Colonic mucosa (tissue), 4 donors: ENCODE results near the gene MTHFR. TPM values are rescaled to one million over a fixed set of nuclear protein-coding genes. Genes with fewer than 3 reads are reported as not detected.

Experiments
- DNase-seq: peaks from one replicate; pipeline ENCODE4 v3.0.0-alpha.2; 2020
- H3K27ac ChIP-seq: fragments of 200-600 bp; one replicate; pipeline ENCODE4 v1.8.0; 2021
- H3K27me3 ChIP-seq: fragments of 200-600 bp; one replicate; pipeline ENCODE4 v1.8.0; 2021
- H3K36me3 ChIP-seq: fragments of 200-600 bp; one replicate; pipeline ENCODE4 v1.8.0; 2021
- H3K4me1 ChIP-seq: fragments of 200-600 bp; one replicate; pipeline ENCODE4 v1.8.0; 2021; ENCODE audit warnings: mild to moderate bottlenecking
- H3K4me3 ChIP-seq: fragments of 200-600 bp; one replicate; pipeline ENCODE4 v1.8.0; 2021
- H3K9ac ChIP-seq, 2 donors: one replicate each; pipeline ENCODE4 v1.7.0; 2013; ENCODE audit warnings: control low read depth in 2 of 2, low read depth in 2 of 2, low read length in 2 of 2
- H3K9me3 ChIP-seq: fragments of 200-600 bp; one replicate; pipeline ENCODE4 v1.8.0; 2021
- CTCF ChIP-seq: fragments of 200-600 bp; IDR thresholded peaks from one replicate; pipeline ENCODE4 v1.8.0; 2022; ENCODE audit warnings: antibody characterized with exemption, mild to moderate bottlenecking
- intact Hi-C: fragments of 100-400 bp; cut with DNase I; formaldehyde crosslinking; loops from one replicate; pipeline ENCODE4 v1.14.1; 2022
- total RNA-seq, 2 donors: library from RNA; stranded (reverse); fragmentation: NEBNext Ultra II Directional in 1 of 2; extraction: Animal tissue kit (Norgen Biotek cat#: 25700) in 1 of 2; gene quantifications; one replicate each; pipeline ENCODE4 v1.2.1, GENCODE V29; 2021
- donor health status: healthy.
- donor health status: DM: no; HTN: no; CAD: no.
- donor health status: DM: no; HTN: no; CAD: no.

Gene MTHFR
- total RNA-seq, 2 donors from 2014 or later, result 23.8 to 30.4 TPM

GRCh38 chr1:11740258-11741192 is 65.2 kb downstream of the MTHFR start:
- intact Hi-C loops, result no loop called here
- no peak for TF ChIP-seq CTCF
- Histone ChIP-seq H3K27ac (no peak overlapping the region), H3K27me3 (no peaks in the 10 kb centered on the region), H3K36me3 (no peaks in the 10 kb centered on the region), H3K9ac (no peak overlapping the region), H3K4me1 (no peaks in the 10 kb centered on the region), H3K9me3 (no peaks in the 10 kb centered on the region), H3K4me3 (no peak overlapping the region)
- no peak for DNase-seq

GRCh38 chr1:11738783-11739182 is 67.0 kb downstream of the MTHFR start:
- Histone ChIP-seq H3K27me3 (no peaks in the 10 kb centered on the region), H3K9me3 (no peaks in the 10 kb centered on the region), H3K4me3 (no peak overlapping the region), H3K9ac (no peak overlapping the region), H3K36me3 (no peaks in the 10 kb centered on the region), H3K4me1 (no peaks in the 10 kb centered on the region), H3K27ac (no peak overlapping the region)
- DNase-seq, result no peak
- TF ChIP-seq CTCF, result no peak
- intact Hi-C loops, result no loop called here

- H3K36me3 ChIP-seq, result no peaks in the 10 kb centered on the region
- H3K4me3 ChIP-seq, result no peak overlapping the region
- no peaks in the 10 kb centered on the region for H3K9me3 ChIP-seq
- intact Hi-C loops, result no loop called here
- no peak for TF ChIP-seq CTCF
- no peaks in the 10 kb centered on the region for H3K4me1 ChIP-seq
- no peak overlapping the region for H3K9ac ChIP-seq
- no peak for DNase-seq
- no peaks in the 10 kb centered on the region for H3K27me3 ChIP-seq
- H3K27ac ChIP-seq, result no peak overlapping the region
These were observed 67.7 kb downstream of the MTHFR start for GRCh38 chr1:11738096-11738495.

DNA sequence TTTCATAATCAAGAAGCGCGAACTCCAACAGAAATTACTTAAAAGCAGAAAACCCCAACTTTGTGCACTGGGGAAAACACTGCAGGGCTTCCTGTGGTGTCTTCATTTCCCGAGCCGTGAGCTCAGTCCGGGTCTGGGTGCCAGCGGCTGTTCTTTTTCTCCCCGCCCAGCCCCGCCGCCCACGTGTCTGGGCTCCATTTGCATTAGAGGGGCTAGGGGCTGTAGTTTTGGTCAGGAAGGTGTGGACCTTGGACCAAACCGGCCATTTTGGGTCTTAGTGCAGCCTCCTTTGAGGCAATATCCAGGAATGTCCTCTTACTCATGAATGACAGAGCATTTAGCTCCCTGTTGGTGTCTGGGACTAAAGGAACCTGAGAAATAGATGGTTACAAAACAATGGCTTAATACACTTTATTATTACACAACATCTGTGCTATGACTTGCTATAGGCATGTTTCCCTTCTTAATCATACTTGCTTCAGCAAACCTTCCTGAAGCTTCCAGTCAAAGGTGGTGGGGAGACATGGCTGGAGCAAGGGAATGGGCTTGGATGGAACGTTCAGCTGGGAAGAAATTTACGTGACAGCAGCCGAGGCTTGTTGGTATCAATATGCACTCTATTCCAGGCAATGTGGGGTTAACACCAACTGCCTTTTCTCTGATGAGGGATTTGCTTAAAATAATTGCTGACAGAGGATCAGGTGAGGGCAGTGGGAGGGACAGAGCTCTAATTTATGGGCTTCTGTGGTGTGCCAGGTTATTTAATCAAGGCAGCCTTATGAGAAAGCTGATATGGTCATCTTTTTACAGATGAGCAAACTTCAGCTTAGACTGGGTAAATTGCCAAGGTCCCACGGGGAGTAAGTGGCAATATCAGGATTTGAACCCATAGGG is 68.8 kb downstream of the MTHFR start:
- no peak for TF ChIP-seq CTCF
- intact Hi-C loops, result no loop called here
- Histone ChIP-seq H3K9me3 (no peaks in the 10 kb centered on the region), H3K36me3 (no peaks in the 10 kb centered on the region), H3K27ac (peak overlapping the region; percentile 70), H3K9ac (peak overlapping the region; percentile 77 to 87), H3K27me3 (no peaks in the 10 kb centered on the region), H3K4me1 (no peaks in the 10 kb centered on the region), H3K4me3 (peak overlapping the region; percentile 71)
- peak; percentile 62 for DNase-seq

DNA sequence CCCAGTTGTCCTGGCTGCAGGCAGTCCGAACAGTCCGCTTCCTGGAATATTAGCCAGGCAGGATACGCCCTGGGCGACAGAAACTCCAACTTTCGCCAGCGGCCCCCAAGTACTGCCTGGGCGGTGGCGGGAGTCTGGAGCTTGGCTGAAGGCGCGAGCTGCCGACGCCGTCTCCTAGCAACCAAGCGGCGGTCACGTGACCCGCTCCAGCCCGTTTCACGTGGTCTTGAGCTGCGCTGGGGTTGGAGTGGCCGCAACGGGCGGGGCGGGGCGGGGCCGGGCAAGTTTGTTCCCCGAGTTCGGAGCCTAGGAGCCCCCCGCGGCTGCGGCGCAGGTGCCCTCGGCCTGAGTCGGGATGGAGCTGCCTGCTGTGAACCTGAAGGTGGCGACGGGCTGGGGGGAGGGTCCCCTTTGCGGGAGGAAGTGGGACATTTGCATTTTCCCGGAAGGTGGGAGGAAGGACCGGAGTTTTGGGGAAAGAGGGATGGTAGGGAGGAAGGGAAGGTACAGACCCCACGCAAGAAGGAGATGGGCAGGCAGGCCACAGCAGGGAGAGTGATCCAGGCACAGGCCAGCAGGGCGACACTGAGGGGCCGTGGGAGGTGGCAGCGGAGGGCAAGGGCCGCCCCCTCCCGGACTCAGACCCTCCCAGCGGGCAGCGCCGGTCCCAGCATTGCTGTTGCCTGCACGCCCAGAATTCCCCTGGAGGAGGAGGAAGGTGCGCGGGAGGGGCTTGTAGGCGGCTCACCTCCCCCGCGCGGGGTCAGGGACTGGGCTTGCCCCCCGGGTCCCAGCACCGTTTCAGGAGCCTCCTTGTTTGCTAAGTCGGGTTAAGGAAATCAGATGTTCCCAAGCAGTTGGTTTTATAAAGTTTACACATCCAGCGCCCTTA is 69.7 kb downstream of the MTHFR start, which contains the start of gene AGTRAP:
AGTRAP (plus strand) TSS at position 283 of the 892 bp plus-strand sequence; CDS start at position 356, 73 bp downstream.
- intact Hi-C loops, result no loop called here
- H3K4me1 ChIP-seq, result no peaks in the 10 kb centered on the region
- no peak for TF ChIP-seq CTCF

More for the DNA sequence above, 69.7 kb downstream of the MTHFR start, which contains the start of gene AGTRAP:
- Histone ChIP-seq H3K4me3 (peak within 1 kb of the TSS; percentile 71), H3K9ac (peak within 1 kb of the TSS; percentile 77 to 87), H3K9me3 (no peaks in the 10 kb centered on the region), H3K27ac (peak within 1 kb of the TSS; percentile 70), H3K27me3 (no peaks in the 10 kb centered on the region), H3K36me3 (no peaks in the 10 kb centered on the region)
- DNase-seq, result peak; percentile 97
